ENCODE results near the gene ORM1.
"Not testable (repeated sequence)": the region's sequence is repeated elsewhere in the genome, so short reads cannot be mapped to it uniquely, and the experiment has no call there.

Gene ORM1

GRCh38 chr9:114309096-114309495 is 13.8 kb upstream of the ORM1 start:
- DNase-seq, result no peak

DNA sequence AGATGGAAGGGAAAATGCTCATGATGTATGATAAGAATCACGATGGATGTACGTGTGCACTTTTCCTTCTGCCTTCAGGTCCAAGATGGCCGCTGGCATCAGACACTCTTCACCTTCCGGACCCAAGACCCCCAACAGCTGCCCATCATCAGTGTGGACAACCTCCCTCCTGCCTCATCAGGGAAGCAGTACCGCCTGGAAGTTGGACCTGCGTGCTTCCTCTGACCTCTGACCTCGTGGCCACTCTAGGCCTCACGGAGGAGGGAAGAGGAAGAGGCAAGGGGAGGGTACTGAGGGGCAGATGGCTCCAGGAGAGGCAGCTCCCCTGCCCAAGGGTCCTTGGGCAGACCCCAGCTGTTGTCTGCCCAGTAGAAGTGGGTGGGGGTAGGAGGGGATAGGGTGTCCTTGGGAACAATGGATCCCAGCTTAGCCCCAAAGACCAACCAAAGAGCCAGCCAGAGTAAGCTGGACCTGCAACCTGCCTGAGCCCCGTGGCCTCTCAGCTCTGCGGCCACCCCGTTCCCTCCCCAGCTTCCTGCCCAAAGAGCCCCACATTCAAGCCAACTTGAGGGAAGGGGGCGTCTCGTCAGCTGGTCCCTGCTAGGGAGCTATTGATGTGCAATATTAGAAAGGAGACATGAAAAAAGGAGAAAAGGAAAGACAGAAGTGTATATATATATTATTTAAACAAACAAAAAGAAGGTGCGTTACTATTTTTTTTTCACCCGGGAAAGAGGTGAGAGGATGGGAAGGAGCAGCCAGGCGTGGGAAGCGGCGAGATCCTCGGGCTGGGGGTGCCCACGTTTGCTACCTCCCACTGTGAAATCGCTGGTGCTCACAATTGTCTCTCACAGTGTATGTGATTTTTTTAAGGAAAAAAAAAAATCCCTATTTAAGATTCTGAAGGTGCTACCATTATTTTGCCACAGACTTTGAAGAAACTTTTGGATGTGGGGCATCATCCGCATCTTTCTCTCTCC is 12.1 kb upstream of the ORM1 start:
- DNase-seq, result no peak

GRCh38 chr9:114311571-114312512 is 11.1 kb upstream of the ORM1 start:
- DNase-seq, result no peak

DNA sequence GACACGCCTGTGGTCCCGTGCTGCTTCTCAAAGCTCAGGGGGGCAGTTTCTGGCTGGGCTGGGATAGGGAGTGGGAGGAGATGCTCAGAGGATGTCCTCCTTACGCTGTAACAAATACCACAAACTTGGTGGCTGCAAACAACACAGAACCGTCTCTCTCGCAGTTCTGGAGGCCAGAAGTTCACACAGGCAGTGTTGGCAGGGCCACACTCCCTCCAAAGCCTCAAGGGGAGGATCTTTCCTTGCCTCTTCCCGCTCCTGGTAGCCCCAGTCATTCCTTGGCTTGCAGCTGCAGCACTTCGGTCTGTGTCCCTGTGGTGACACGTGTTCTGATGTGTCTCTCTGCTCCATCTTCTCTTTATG is 10.4 kb upstream of the ORM1 start:
- DNase-seq, result no peak

GRCh38 chr9:114313186-114313585 is 9.7 kb upstream of the ORM1 start:
- DNase-seq, result no peak

DNA sequence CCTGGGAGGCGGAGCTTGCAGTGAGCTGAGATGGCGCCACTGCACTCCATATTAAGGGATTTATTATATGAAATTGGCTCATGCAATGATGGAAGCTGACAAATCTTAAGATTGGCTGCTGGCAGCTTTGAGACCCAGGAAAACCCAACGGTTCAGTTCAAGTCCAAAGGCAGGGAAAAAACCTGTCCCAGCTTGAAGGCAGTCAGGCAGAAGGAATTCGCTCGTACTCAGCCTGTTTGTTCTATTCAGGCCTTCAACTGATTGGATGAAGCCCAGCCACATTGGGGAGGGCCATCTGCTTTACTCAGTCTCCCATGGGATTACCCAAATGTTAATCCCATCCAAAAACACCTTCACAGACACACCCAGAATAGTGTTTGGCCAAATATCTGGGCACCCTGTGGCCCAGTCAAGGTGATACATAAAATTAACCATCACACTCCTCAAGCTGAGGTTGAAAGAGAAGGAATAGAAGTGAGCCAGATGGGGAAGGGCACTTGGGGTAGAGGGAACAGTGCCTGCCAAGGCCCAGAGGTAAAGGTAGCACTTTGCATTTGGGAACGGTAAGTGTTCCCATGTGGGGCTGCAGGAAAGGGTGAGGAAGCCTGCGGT is 8.5 kb upstream of the ORM1 start:
- no peak for DNase-seq

DNA sequence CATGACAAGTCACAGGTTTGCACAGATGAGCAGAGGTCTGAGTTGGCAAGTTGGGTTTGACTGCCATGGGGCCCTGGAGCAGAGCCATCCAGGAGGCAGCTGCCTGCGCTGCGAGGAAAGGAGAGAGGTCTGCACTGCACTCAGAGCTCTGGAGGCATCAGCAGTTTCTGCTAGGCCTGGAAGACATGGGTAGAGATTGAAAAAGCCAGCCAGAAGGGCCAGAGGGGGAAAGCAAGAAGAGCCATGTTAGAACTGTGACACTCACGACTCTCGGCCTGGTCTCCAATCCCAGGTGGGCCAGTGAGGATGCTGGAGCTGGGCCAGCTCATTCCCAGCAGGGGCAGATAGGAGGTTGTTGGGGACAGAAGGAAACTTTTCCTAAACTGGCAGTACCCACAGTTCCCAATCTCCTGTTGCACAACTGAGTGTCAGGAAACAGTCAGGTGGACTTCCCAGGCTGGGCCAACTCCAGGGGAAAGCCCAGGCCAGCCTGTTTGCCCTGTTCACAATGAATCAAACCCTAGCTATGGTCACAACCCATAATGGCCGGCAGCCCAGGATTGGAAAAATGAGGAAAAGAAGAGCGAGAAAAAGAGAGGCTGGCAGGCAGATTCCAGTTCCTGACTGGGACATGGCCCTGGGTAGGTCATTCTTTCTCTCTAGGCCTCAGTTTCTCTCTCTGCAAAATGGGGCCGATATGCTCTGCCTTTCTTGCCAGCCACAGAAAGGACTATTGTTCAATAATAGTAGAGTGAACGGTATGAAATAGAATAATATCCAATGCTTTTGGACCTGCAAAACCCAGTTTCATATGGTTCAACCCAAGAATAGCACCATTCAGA is 7.8 kb upstream of the ORM1 start:
- no peak for DNase-seq

DNA sequence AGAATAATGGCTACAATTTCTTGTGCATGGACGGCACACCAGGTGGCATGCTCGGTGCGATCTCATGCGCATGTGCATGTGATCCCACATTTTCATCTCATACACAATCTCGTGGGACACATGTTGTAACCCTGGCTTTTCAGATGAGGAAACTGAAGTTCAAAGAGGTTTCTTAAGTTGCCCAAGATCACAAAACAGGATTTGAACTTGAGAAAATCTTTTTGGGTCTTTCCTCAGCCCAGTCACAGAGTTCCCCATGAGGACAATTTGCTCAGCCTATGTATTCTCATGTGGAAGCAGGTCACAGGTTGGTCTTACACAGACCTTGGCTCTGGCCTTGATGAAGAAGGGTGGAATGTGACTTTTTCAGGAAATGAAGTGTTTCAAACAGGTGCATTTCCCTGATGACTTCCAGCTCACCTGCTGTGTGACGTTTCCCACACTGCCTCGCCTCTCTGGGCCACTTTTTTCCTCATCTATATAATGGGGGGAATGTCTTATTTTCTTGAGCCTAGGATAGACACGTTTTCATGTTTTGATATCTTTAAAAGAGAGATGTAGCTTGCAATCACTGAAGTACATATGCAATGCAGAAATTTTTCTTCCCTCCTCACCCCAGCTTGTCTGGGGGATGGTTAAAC is 7.1 kb upstream of the ORM1 start:
- DNase-seq, result no peak

- no peak for DNase-seq
Observed at GRCh38 chr9:114316605-114317230, 6.2 kb upstream of the ORM1 start.

- no peak for DNase-seq
Observed at GRCh38 chr9:114317665-114318357, 5.1 kb upstream of the ORM1 start.

- DNase-seq, result no peak
Observed at GRCh38 chr9:114318416-114318815, 4.5 kb upstream of the ORM1 start.

DNA sequence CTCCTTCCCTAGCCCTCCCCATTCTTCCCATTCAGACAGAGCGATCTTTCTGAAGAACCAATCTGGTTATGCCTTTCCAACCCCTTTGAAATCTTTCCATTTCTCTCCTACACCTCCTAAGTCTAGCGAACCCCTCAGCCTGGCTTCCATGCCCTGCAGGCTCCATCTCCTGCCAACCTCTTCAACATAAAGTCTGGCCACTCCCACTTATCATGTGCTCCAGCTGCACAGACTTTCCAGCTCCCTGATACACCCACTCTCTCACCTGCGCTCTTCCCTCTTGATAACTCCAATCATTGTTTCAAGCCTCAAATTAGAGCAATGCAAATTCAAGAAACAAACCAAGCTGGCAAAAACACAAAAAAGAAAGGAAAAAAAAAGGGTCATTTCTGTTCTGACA is 3.8 kb upstream of the ORM1 start:
- DNase-seq, result no peak

DNA sequence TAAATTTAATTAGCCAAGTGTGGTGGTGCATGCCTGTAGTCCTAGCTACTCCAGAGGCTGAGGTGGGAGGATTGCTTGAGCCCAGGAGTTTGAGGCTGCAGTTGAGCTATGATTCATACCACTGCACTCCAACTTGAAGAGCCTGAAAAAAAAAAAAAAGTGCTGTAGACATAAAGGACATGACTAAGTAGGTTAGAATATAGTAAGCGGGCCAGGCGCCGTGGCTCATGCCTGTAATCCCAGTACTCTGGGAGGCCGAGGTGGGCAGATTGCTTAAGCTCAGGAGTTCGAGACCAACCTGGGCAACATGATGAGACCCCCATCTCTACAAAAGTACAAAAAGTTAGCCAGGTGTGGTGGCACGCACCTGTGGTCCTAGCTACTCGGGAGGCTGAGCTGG is 2.2 kb upstream of the ORM1 start:
- DNase-seq, result not testable (repeated sequence)

GRCh38 chr9:114321759-114322158 is 1.1 kb upstream of the ORM1 start:
- no peak for DNase-seq

DNA sequence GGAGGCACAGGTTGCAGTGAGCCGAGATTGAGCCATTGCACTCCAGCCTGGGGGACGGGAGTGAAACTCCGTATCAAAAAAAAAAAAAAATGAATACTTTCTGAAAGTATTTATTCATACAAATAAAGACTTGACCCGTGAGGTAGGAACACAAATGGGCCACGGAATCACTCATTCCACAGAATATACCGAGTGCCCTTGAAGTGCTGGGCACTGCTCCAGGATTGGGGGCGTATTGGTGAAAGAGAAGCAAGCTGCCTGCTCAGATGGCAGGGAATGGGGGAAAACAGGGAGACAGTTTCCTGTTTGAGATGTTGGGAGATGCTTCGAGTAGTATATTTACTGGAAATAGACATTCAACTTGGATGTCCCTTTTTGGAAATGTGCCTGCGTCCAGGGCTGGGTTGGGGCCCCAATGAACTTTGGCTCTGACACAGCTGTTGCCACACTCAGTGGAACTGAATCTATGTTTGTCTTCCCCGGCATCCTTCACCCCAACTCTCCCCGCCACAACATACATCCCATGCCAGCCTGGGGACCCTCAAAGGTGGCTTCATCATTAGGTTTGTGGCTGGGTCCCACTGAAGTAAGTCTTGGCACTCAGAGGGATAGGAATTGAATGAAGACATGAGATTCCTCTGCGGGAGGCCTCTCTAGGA is 609 bp upstream of the ORM1 start:
- not testable (repeated sequence) for DNase-seq

- not testable (repeated sequence) for DNase-seq
Observed at GRCh38 chr9:114323849-114324248, 951 bp downstream of the ORM1 start.

- DNase-seq, result no peak
Observed at GRCh38 chr9:114324492-114324891, 1.6 kb downstream of the ORM1 start.

GRCh38 chr9:114324965-114325364 is 2.1 kb downstream of the ORM1 start:
- DNase-seq, result not testable (repeated sequence)

GRCh38 chr9:114325684-114326254 is 2.9 kb downstream of the ORM1 start:
- not testable (repeated sequence) for DNase-seq

DNA sequence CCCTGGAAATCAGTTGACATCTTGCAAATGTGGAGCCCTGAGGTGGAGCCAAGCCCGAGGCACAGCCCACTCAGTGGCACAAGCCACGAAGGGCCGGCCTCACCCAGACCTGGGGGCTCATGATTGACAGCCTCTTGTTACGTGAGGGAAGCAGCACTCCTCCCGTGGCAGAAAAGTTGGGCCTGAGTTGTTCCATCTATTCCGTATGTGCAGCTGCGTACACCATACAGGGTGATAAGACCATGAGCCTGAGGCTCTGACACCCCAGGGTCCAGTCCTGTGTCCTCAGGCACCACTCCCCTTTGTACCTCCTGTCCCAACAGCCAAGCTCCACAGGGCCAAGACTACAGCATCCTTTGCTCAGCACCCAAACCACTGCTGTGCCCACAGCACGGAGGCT is 4.9 kb downstream of the ORM1 start:
- DNase-seq, result no peak
